Medulla oblongata (tissue), 1 donor: ENCODE data around the gene SCYL1.

Source experiments
- DNase-seq: peaks from one replicate; pipeline ENCODE4 v3.0.0-alpha.2; 2015; ENCODE audit errors: extremely low spot score

SCYL1 gene

GRCh38 chr11:65524741-65525545 lies at the start of gene SCYL1:
TSS of gene SCYL1 (plus strand) at chr11:65525083. CDS start at chr11:65525154, 71 bp downstream.
- DNase-seq, result peak; percentile 81

- no peak for DNase-seq
Measured at GRCh38 chr11:65476632-65477148, 48.2 kb upstream of the SCYL1 start.

- DNase-seq, result peak; percentile 97
Measured at GRCh38 chr11:65477149-65477965, 47.5 kb upstream of the SCYL1 start.

- DNase-seq, result peak; percentile 53
Measured at GRCh38 chr11:65478388-65479183, 46.3 kb upstream of the SCYL1 start.

GRCh38 chr11:65479184-65480145 lies 45.4 kb upstream of the SCYL1 start:
- DNase-seq, result peak; percentile 77

DNA sequence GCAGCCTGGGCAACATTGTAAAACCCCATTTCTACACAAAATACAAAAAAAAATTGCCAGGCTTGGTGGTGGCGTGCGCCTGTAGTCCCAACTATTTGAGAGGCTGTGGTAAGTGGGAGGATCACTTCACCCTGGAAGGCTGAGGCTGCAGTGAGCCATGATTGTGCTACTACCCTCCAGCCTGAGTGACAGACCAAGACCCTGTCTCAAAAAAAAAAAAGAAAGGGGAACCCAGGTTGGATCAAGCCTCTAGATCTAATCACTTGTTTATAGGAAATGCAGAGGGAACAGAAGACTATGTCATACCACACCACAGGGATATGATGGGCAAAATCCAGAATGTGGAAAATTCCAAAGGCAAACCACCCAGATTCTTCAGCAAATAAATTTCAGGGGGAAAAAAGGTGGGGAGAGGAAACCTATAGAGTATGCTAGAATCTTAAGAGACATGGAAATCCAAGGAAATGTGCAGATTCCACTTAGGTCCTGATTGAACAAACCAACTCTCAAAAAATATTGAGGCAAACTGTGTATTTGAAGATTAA lies 42.5 kb upstream of the SCYL1 start:
- no peak for DNase-seq

- DNase-seq, result peak; percentile 48
Measured at GRCh38 chr11:65485920-65486219, 39.0 kb upstream of the SCYL1 start.

DNA sequence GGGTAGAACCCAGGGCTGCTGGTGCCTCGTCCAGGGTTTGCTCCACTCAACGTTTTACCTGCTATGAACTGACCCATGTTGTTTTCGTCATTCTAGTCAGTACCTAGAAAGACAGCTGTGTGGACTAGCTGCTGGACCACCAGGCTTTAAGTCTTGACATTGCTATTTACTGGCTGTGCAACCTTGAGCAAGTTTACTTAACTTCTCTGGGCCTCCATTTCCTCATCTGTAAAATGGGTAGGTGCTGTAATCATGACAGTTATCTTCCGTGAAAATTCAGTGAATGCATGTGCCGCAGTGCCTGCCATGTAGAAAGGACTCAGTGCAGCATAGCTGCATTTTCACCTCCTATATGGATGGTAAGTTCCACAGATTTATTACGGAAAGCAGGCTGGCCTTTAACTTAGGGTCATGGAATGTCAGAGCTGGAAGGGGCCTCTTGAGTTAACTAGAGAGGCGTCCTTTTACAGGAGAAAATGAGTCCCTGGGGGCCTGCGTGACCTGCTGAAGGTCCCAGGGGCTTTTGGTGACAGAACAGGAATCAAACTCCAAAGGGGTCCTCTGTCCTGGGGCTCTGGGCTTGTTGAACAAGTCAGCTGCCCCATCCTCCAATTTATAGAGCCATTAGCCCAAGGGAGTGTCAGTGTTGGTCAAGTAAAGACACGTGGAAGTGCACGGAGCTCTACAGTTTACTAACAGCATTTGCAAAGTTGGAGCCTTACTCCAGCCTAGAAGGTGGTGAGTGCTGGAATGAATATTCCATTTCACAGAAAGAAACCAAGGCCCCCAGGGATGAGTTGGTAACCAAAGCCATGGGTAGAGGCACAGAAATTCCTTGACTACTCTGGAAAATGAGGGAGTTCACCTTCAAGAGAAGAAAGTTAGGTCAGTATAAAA lies 38.1 kb upstream of the SCYL1 start:
- no peak for DNase-seq

- peak; percentile 100 for DNase-seq
Measured at GRCh38 chr11:65487467-65488272, 37.2 kb upstream of the SCYL1 start.

- DNase-seq, result peak; percentile 45
Measured at GRCh38 chr11:65488273-65489034, 36.4 kb upstream of the SCYL1 start.

- DNase-seq, result peak; percentile 55
Measured at GRCh38 chr11:65489035-65489705, 35.7 kb upstream of the SCYL1 start.

DNA sequence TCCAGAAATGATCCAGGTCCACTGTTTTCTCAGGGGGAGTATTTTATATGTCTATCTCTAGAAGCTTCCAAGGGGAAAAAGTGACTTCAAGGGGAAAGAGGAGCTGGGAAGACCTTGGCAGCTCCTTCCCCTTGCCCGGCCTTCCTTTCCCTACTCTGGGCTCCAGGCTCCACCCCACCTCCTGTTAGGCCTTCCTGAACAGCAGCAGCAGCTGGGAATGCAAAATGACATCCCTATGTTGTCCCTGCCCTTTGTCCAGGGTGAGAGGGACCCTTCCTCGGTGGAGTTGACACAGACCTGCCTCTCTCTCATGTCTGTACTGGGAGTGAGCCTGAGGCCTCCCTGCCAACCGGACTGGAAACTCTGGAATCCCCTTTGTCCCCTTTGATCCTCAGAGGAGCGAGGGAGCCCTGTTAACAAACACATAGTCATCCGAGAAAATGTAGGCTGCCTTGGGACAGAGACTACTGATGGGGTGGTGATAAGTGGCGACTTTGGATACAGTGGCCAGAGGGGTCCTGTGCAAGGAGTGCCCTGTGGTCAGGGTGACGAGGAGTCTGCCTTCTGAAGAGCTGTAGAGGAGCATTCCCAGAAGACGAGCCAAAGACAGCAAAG lies 35.1 kb upstream of the SCYL1 start:
- DNase-seq, result peak; percentile 27

DNA sequence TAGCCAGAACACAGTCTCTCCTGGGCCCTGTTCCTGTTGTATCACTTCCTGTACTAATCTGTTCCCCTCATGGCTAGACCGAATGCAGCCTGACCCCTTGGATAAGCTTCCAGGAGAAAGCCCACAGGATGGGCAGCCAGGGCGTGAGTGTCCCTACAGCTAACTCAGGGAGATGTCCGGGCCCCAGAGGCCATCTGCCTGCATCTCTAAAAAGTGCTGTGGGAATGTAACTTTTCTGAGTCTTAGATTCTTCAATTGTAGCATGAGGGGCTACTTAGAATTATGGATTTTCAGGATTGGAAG lies 33.8 kb upstream of the SCYL1 start:
- no peak for DNase-seq

DNA sequence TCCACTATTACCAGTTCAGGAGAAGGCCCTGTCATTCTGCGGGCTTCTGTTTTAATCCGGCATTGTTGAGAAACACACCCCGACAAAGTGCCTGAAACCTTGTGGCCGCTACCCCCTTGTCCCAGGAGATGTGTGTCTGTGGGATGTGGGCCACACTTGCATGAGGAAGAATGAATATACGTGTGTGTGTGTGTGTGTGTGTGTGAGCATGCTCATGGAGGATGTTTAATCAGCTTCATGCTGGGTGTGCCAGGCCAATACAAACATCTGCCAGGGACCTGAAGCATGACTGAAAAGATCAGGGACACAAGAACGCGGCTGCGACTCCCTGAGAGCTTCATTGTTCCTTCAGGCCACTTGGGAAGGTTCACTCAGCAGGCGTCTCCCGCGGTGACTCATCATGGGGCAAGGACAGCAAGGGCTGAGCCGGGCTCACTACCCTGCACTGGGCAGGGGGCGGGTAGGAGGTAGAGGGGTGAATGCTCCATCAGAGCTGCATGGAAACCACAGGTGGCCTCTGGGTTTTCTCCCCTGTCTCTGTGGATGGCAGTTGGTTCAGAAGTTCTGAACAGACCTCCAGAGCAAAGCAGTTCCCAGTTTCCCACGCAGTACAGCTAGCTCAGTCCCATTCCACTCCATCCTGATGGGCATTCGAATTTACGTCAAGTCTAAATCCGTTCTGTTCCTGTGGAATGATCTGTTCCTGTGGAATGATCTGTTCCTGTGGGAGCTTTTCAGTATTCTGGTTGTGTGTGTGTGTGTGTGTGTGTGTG lies 33.1 kb upstream of the SCYL1 start:
- peak; percentile 79 for DNase-seq

GRCh38 chr11:65492387-65492636 lies 32.6 kb upstream of the SCYL1 start:
- DNase-seq, result no peak

- peak; percentile 92 for DNase-seq
Measured at GRCh38 chr11:65492637-65493366, 32.1 kb upstream of the SCYL1 start.
